ENCODE data around the gene ATP6V1B1.

ATP6V1B1 gene

GRCh38 chr2:70958759-70959158, 23.1 kb downstream of the ATP6V1B1 start:
- peak overlapping the region; percentile 66 for H3K4me2 ChIP-seq
- no peak for TF ChIP-seq Cebpa-rat (IDR thresholded peaks at IDR 0.05)
- H3K9ac ChIP-seq, result no peak overlapping the region
- no peaks in the 10 kb centered on the region for H4K20me1 ChIP-seq
- peak overlapping the region; percentile 68 for H3K27ac ChIP-seq
- H3K36me3 ChIP-seq, result no peaks in the 10 kb centered on the region
- H3K4me3 ChIP-seq, result no peak overlapping the region
- peaks cover 22% of the 10 kb centered on the region for H3K4me1 ChIP-seq
- H3K27me3 ChIP-seq, result no peaks in the 10 kb centered on the region
- H3K9me3 ChIP-seq, result no peaks in the 10 kb centered on the region

- Histone ChIP-seq H3K4me1 (peaks cover 22% of the 10 kb centered on the region), H3K27me3 (peaks cover 5% of the 10 kb centered on the region), H3K4me2 (no peak overlapping the region), H4K20me1 (no peaks in the 10 kb centered on the region), H3K9me3 (no peaks in the 10 kb centered on the region), H3K36me3 (no peaks in the 10 kb centered on the region), H3K9ac (no peak overlapping the region), H3K4me3 (no peak overlapping the region), H3K27ac (no peak overlapping the region)
- TF ChIP-seq Cebpa-rat (IDR thresholded peaks at IDR 0.05), result no peak
These were observed 23.6 kb downstream of the ATP6V1B1 start for GRCh38 chr2:70959271-70959761.

DNA sequence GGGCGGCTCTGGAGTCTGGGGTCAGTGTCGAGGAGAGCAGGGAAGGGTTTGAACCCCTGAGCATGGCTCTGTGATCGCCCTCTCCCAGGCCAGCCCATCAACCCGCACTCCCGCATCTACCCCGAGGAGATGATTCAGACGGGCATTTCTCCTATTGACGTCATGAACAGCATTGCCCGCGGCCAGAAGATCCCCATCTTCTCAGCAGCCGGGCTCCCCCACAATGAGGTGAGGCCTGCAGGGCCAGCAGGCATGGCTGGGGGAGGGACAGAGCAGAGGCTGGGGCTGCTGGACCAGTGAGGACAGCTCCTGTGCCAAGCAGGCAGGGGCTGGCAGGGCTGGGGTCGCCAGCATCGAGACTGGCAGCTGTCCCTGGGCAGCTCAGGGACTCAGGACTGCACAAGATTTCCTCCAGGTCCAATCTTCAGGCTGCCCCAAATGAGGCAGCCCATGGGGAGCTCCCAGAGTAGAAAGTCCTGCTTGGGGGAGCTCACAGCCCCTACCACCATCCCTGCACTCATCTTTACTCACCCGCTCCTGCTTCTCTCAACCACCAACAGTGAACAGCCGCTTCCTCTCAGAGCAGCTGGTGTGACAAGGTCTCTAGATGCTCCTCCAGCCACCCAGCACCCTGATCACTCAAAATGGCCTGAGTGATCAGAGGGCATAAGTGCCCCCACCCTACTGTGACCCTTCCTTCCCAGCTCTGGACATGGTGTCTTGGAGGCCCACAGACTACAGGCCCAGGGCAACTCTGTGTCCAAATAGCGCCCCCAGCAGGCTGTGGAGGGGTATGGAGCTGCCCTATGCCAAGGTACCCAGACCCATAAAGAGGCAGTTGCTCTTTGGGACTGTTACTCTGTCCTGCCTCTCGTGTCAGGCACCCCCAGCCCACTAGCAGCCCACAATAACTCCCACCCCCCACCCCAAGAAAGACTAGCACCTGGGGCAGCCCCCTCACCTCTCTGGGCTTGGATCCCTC, 24.4 kb downstream of the ATP6V1B1 start:
- TF ChIP-seq Cebpa-rat (IDR thresholded peaks at IDR 0.05), result no peak
- Histone ChIP-seq H3K4me1 (peaks cover 22% of the 10 kb centered on the region), H3K27me3 (peaks cover 13% of the 10 kb centered on the region), H3K4me3 (no peak overlapping the region), H3K36me3 (no peaks in the 10 kb centered on the region), H3K9me3 (no peaks in the 10 kb centered on the region), H3K27ac (0 out of 2 replicates have a peak overlapping the region, but pooled peaks have one; percentile 28), H4K20me1 (no peaks in the 10 kb centered on the region), H3K4me2 (no peak overlapping the region; the same call in 1 of the 2 replicates), H3K9ac (no peak overlapping the region)

- no peak for TF ChIP-seq Cebpa-rat (IDR thresholded peaks at IDR 0.05)
- peaks cover 22% of the 10 kb centered on the region for H3K4me1 ChIP-seq
- no peaks in the 10 kb centered on the region for H4K20me1 ChIP-seq
- H3K27me3 ChIP-seq, result peaks cover 14% of the 10 kb centered on the region
- no peaks in the 10 kb centered on the region for H3K36me3 ChIP-seq
- no peak overlapping the region for H3K9ac ChIP-seq
- H3K9me3 ChIP-seq, result no peaks in the 10 kb centered on the region
- no peak overlapping the region for H3K27ac ChIP-seq
- no peak overlapping the region for H3K4me2 ChIP-seq
- no peak overlapping the region for H3K4me3 ChIP-seq
These were observed 25.3 kb downstream of the ATP6V1B1 start for GRCh38 chr2:70960833-70961647.

DNA sequence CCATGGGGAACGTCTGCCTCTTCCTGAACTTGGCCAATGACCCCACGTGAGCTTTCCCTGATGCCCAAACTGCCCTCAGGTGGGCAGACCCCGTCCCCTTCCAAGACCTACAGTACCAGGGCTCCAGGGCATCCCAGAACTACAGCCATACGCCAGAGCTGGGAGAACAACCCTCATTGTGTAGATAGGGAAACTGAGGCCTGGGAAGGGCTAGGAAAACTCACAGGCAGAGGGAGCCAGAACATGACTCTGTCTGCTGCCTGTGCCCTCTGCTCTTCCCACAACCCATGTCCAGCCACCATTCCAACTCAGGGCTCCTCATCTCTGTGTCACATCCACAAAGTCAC, 25.9 kb downstream of the ATP6V1B1 start:
- Histone ChIP-seq H4K20me1 (no peaks in the 10 kb centered on the region), H3K4me1 (peaks cover 22% of the 10 kb centered on the region), H3K4me3 (no peak overlapping the region), H3K9ac (no peak overlapping the region), H3K27ac (no peak overlapping the region), H3K4me2 (no peak overlapping the region), H3K9me3 (no peaks in the 10 kb centered on the region), H3K36me3 (no peaks in the 10 kb centered on the region), H3K27me3 (peaks cover 14% of the 10 kb centered on the region)
- no peak for TF ChIP-seq Cebpa-rat (IDR thresholded peaks at IDR 0.05)

GRCh38 chr2:70962211-70962884, 26.6 kb downstream of the ATP6V1B1 start:
- no peak for TF ChIP-seq Cebpa-rat (IDR thresholded peaks at IDR 0.05)
- no peak overlapping the region for H3K9ac ChIP-seq

GRCh38 chr2:70962885-70963878, 27.5 kb downstream of the ATP6V1B1 start:
- Histone ChIP-seq H3K36me3 (no peaks in the 10 kb centered on the region), H3K27me3 (peaks cover 14% of the 10 kb centered on the region), H3K9ac (no peak overlapping the region)

More at GRCh38 chr2:70962211-70962884, 26.6 kb downstream of the ATP6V1B1 start:
- Histone ChIP-seq H4K20me1 (no peaks in the 10 kb centered on the region), H3K9me3 (no peaks in the 10 kb centered on the region), H3K4me1 (peaks cover 22% of the 10 kb centered on the region), H3K27ac (no peak overlapping the region), H3K4me3 (no peak overlapping the region), H3K36me3 (no peaks in the 10 kb centered on the region), H3K4me2 (no peak overlapping the region), H3K27me3 (peaks cover 14% of the 10 kb centered on the region)

DNA sequence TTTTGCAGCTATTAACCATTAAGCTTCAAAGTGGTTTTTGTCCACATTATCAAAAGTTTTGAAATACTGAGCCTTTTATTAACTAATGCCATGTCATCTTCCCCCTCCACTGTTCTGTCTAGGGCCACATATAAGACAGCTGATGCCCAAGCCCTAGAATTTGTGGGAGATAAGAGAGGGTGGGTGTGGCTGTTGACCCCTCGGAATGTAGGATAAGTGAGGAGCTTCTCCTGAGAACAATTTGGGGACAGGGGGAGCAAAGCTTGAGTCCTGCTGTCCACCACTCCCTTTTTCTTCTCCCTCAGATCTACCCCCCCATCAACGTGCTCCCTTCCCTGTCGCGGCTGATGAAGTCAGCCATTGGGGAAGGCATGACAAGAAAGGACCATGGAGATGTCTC, 28.4 kb downstream of the ATP6V1B1 start:
- H3K4me3 ChIP-seq, result no peak overlapping the region
- peaks cover 14% of the 10 kb centered on the region for H3K27me3 ChIP-seq
- H3K4me1 ChIP-seq, result peaks cover 6% of the 10 kb centered on the region; the same call in 1 of the 2 replicates
- TF ChIP-seq Cebpa-rat (IDR thresholded peaks at IDR 0.05), result no peak
- no peaks in the 10 kb centered on the region for H3K9me3 ChIP-seq
- H3K27ac ChIP-seq, result no peak overlapping the region
- H3K36me3 ChIP-seq, result no peaks in the 10 kb centered on the region
- no peak overlapping the region for H3K4me2 ChIP-seq
- no peak overlapping the region for H3K9ac ChIP-seq
- no peaks in the 10 kb centered on the region for H4K20me1 ChIP-seq

More at GRCh38 chr2:70962885-70963878, 27.5 kb downstream of the ATP6V1B1 start:
- H3K27ac ChIP-seq, result no peak overlapping the region
- H4K20me1 ChIP-seq, result no peaks in the 10 kb centered on the region
- TF ChIP-seq Cebpa-rat (IDR thresholded peaks at IDR 0.05), result no peak
- no peaks in the 10 kb centered on the region for H3K9me3 ChIP-seq
- no peak overlapping the region for H3K4me2 ChIP-seq
- H3K4me1 ChIP-seq, result peaks cover 14% of the 10 kb centered on the region
- no peak overlapping the region for H3K4me3 ChIP-seq
